Measurements from ENCODE around the gene DNTT.

DNA sequence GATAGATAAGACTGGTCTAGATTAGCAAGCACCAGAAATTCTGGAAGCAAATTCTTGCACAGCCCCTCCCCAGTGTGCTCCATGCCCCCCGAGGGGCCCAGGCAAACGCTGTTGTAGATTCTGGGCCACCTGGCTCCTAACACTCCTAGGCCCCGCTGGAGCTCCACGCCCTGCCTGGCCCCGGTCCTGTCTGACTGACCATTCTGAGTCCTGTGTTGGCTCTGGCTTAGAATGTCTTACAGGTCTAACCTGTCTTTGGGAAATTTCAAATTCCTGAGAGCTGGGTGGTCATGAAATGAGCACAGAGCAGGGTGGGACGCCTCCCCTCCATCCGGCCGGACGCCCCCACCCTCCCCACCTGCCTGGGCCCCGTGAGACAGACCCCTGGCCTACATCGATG, 67.1 kb downstream of the DNTT start:
- TF ChIP-seq, protein P1, sequence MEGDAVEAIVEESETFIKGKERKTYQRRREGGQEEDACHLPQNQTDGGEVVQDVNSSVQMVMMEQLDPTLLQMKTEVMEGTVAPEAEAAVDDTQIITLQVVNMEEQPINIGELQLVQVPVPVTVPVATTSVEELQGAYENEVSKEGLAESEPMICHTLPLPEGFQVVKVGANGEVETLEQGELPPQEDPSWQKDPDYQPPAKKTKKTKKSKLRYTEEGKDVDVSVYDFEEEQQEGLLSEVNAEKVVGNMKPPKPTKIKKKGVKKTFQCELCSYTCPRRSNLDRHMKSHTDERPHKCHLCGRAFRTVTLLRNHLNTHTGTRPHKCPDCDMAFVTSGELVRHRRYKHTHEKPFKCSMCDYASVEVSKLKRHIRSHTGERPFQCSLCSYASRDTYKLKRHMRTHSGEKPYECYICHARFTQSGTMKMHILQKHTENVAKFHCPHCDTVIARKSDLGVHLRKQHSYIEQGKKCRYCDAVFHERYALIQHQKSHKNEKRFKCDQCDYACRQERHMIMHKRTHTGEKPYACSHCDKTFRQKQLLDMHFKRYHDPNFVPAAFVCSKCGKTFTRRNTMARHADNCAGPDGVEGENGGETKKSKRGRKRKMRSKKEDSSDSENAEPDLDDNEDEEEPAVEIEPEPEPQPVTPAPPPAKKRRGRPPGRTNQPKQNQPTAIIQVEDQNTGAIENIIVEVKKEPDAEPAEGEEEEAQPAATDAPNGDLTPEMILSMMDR (IDR thresholded peaks at IDR 0.05; ENCODE audit: insufficient read depth, low read length, poor library complexity, severe bottlenecking): no peak
- no peak for TF ChIP-seq EZH2phosphoT487 (conservative IDR thresholded peaks at IDR 0.05; ENCODE audit: low read length)
